NCI-H2196 (cell line): Measurements from ENCODE around the gene PF4V1.
"Not testable (repeated sequence)": the region's sequence is repeated elsewhere in the genome, so short reads cannot be mapped to it uniquely, and the experiment has no call there.

Experiments used
- DNase-seq: peaks from one replicate; lab custom pipeline; 2025; ENCODE audit not compliant: unreplicated experiment; lab: John Stamatoyannopoulos, UW

Gene PF4V1

DNA sequence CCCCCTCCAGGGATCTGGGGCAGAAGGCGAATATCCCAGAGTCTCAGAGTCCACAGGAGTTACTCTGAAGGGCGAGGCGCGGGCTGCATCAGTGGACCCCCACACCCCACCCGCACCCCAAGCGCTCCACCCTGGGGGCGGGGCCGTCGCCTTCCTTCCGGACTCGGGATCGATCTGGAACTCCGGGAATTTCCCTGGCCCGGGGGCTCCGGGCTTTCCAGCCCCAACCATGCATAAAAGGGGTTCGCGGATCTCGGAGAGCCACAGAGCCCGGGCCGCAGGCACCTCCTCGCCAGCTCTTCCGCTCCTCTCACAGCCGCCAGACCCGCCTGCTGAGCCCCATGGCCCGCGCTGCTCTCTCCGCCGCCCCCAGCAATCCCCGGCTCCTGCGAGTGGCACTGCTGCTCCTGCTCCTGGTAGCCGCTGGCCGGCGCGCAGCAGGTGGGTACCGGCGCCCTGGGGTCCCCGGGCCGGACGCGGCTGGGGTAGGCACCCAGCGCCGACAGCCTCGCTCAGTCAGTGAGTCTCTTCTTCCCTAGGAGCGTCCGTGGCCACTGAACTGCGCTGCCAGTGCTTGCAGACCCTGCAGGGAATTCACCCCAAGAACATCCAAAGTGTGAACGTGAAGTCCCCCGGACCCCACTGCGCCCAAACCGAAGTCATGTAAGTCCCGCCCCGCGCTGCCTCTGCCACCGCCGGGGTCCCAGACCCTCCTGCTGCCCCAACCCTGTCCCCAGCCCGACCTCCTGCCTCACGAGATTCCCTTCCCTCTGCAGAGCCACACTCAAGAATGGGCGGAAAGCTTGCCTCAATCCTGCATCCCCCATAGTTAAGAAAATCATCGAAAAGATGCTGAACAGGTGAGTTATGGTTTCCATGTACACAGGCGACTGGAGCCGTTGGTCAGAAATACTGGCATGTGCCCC, 16.3 kb downstream of the PF4V1 start, which contains the start of gene CXCL1:
CXCL1 (plus strand) TSS at position 264 of the 926 bp plus-strand sequence; CDS start at position 342, 78 bp downstream.
- no peak for DNase-seq

DNA sequence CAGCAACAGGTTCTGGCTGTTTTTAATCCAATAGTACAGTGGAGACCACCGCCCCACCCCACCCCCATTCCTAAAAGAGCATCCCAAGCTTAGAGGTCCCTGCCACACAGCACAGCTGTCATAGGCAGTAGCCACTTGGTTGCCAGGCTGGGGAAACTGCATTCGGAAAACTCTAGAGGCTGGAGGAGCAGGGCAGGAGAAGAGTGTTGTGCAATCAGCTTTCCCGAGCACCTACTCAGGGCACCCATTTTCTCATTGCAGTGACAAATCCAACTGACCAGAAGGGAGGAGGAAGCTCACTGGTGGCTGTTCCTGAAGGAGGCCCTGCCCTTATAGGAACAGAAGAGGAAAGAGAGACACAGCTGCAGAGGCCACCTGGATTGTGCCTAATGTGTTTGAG, 17.2 kb downstream of the PF4V1 start:
- DNase-seq: no peak

DNA sequence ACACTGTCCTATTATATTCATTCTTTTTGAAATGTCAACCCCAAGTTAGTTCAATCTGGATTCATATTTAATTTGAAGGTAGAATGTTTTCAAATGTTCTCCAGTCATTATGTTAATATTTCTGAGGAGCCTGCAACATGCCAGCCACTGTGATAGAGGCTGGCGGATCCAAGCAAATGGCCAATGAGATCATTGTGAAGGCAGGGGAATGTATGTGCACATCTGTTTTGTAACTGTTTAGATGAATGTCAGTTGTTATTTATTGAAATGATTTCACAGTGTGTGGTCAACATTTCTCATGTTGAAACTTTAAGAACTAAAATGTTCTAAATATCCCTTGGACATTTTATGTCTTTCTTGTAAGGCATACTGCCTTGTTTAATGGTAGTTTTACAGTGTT, 17.7 kb downstream of the PF4V1 start:
- DNase-seq: no peak

DNA sequence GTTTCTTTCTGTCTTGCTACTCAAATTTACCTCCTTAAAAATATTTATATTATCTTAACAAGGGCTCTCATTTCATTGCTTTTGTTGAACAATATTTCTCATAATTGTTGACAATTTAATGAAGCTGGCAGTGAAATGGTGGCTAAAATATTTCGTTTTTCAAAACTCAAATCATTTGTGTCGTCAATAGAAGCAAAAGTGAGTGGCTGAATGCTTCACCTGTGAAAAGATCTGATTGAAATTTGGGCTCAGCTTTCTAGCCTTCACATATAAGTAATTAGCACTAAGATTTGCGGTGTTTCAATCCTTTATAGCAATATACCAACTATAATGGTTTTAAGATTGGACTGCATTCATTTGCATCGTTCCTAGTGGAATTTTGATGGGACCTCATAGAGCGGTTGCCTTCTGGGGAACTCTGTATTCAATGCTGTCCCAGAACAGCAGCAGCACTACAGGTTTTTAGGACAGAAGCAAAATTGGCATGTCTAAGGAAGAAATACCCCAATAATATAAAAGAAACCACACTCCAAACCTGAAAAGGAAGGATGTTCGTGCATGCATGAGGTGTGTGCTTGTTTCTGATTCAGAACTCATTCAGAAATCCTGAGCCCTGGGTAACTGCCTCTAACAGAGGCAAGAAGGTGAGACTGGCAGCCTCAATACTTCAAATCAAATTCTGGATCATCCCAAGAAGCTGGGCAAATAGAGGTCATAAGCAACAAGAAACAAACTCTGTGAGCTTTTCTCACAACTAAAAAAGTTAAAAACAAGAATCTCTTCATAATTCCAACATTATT, 18.6 kb downstream of the PF4V1 start:
- DNase-seq: no peak

DNA sequence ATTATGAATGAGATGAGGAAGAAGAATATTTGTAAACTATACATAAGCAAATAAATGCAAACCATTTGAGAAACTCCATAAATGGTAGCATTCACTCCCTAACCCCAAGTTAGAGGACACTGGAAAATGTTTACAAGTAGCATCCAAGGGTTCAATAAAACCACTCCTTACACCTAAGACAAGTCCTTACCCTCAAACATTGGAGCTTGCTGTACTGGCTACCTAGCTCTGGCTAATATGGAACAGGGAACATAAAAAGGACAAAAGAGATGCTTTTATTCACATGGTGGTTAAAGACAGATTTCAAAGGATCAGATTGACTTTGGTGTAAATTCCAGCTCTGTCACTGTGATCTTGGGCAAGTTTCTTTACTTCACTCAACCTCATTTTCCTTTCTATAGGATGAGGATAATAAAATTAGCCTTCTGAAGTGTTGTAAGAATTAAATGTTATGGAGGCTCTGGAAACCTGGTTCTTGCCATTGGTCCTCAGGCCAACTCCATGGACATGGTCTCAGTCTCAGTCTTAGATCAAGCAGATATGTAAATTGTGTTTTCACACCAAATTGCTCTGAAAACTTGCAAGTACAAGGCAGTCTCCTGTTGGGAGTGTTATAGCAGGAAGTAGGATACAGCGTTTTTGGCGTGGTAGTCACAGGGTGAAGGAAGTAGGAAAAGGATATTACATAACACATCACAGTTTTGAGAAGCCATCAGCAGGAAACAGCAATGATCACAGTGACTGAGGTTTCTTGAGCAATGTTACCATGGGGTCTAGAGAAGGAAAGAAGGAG, 19.4 kb downstream of the PF4V1 start:
- no peak for DNase-seq

DNA sequence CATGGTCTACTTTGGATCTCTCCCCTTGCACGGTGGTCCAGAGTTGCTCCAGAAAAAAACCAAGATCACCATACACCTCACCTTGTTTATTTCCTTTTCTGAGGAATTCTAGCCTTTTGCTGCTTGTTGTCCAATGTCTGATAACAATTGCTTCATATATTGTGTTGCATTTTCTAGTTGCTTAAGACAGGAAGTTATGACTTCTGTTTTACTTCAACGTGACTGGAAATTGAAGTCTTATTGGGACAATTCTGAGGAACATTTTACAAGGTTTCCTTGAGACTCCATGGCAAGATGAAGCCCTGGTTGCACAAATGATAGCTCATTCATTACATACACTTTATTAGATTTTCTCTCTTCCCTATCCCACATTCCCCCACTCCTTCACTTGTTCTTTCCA, 21.3 kb downstream of the PF4V1 start:
- no peak for DNase-seq

DNA sequence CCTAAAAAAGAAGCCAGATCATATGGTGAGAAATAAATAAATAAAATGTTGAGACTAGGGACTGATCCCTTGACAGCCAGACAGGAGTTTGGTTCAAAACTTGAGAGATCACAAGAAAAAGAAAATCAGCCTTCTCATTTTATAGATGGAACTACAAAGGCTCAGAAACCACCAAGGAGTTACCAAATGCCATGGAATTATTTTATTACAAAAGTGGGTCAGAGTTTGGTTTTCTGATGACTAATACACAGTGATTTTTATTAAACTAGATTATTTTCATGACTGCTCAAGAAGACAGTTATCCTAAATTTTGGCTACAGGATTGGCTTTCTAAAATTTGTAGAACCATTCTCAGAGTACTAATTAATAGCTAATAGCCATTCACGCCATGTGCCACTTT, 22.3 kb downstream of the PF4V1 start:
- DNase-seq: no peak

DNA sequence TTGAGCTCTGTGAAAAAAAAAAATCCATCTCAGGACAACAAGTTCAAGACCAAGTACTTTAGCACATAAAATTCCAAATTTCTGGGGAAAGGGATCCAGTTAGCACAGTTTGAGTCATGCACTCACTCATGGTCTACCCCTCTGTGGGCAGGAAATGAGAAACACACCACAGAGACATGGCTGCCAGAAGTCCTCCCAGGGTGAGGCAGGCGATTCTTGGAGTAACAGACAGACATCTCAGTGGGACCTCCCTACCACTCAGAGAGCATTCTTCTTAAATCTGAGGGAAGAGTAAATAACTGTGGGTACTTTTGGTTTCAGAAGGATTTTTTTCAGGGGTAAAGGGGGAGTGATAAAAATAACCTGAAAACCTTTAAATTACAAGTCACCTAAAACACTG, 30.2 kb downstream of the PF4V1 start:
- DNase-seq: no peak

DNA sequence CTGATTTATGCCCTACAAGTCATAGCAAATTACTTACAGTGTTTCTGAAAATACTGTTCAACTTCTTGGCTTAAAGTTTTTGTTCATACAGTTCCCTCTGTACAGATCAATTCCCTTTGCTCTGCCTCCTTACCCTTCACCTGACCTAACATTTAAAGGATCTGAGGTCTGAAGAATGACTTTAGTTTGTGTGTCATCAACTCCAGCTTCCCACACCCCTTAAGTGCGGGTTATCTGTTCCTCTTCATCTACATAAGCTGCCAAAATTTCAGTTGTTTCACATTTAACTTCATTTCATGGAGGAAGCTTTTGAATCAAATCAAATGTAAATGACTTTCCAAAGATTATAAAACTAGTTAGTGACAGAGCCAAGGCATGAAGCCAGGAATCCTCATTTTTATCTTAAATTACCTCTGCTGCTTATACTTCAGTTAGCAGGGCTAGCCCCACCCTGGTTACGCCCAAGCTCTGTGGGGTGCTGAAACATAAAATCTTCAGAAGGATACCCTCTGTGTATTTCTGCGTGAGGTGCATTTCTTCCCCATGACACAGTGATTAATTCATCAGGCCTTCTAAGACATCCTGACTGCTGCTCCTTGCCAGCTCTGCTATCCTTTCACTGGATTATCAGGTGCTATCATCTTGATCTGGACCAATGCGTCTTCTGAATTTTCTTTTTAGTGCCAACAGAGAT, 32.6 kb downstream of the PF4V1 start:
- DNase-seq: no peak

DNA sequence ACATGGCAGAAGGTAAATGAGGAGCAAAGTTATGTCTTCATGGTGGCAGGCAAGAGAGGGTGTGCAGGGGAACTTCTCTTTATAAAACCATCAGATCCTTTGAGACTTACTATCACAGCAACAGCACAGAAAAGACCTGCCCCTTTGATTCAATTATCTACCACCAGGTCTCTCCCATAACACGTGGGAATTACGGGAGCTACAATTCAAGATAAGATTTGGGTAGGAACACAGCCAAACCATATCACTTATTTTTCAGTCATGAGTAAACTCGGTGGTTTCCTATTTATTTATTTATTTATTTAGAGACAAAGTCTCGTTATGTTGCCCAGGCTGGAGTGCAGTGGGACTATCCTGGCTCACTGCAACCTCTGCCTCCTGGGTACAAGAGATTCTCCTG, 38.2 kb downstream of the PF4V1 start:
- no peak for DNase-seq

DNA sequence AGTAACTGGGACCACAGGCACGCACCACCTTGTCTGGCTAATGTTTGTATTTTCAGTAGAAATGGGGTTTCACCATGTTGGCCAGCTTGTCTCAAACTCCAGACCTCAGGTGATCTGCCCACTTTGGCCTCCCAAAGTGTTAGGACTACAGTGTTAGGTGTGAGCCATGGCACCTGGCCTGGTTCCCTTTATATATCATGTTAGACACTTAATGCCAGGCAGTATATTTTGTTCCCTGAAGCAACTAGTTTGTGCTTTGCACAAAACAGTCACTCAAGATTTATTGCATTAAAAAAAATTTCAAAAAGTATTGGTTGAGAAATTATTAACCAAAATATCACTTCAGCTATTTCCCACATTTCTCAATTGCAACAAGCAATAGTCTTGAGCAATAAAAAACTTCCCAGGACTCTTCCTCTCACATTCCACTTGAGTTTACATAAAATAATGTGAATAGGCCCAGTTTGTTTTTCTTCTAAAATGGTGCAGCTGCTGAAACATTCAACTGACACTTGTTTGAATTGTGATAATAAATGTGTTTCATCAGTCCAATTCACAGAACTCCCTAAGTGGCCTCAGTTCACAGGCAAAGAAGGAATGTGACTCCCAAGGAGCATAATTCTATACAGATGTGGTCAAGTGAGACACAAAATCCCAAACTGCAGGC, 38.8 kb downstream of the PF4V1 start:
- DNase-seq: no peak

DNA sequence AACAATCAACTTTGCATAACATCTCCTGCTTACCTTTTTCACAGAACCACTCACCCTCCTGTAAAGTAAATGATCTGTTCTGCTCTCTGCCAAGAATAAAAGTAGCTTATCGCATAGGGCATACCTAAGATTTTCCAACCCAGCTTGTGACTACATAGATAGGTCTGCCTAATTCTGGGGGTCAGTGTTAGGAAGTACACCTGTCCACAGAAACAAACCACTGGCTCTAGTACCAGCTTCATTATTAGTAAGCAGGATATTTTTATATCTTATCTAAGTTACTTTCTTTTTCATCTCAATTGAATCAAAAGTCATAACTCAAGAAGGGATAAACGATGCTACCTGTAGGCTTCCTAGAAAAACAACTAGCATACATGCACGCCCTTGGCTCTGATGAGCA, 39.9 kb downstream of the PF4V1 start:
- no peak for DNase-seq

DNA sequence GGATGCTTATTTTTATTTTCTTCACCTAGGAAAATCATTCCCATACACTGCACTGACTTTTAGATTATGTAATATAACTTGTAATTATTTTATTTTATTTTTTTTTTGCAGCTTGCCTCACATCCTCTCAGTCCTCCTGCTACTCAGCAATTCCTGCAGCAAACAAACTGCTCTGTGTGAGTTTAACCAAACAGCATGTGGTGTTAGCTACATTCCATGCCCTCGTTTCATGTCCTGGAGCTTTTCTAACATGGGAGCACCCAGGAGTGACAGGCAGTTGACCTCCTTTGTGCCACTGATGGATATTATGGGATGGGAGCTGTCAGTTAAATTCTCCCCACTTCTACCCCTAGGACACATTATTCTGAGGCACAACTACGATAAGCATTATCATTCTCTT, 40.9 kb downstream of the PF4V1 start:
- no peak for DNase-seq

DNA sequence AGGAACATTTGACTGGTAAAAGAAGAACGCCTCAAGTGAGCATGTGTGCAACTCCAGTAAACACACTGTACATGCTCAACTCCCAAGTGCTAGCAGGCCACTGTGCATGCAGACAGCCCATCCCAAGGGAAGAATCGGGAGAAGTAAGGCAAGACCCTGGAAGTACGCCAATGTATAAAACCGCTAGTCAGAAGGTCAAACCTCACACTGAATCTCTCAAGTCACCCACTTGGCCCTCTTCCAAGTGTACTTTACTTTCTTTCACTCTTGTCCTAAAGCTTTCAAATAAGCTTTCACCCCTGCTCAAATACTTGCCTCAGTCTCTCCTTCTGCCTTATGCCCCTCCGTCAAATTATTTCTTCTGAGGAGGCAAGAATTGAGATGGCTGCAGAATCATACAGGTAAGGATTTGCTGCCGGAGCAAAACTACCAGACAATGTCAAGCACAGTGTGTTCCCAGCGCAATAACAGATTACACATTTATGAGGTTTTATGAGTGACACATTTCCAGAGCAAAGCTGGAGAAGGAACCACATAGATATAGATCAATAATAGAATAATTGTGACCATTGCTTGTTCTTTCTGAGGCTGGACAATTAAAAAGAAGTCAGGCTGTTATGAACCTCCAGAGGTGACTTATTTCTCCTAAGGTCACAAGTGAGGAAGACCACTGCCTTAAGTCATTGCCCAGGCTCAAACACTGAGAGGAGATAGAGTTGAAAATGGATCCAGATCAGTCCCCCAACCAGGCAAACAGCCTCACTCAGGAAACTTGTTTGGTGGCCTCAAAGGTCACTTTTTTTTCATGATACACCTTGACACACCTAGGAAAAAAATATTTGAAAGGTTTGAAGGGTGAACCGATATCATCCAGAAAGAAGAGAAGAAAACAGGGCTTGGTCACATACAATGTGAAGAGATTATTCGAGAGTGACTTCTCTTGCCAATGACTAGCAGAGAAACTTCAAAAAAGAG, 42.4 kb downstream of the PF4V1 start:
- DNase-seq: no peak

DNA sequence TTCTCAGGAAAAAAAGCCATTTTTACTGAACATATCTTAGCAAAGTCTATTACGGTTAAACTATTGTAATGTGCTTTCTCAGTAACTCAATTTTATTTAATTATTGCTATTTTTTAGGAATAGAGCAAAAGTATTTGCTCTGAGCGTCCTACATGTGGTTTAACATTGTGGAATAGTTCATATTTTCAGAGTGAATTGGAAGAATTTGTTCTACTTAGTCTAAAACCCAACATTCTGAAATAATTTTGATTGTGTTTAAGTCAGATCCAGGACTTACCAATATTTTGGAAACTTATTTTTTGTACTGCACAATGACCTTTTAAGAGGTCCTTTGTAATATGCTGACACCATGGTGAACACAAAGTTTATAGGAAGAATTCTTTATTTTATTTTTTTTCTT, 43.3 kb downstream of the PF4V1 start:
- no peak for DNase-seq

DNA sequence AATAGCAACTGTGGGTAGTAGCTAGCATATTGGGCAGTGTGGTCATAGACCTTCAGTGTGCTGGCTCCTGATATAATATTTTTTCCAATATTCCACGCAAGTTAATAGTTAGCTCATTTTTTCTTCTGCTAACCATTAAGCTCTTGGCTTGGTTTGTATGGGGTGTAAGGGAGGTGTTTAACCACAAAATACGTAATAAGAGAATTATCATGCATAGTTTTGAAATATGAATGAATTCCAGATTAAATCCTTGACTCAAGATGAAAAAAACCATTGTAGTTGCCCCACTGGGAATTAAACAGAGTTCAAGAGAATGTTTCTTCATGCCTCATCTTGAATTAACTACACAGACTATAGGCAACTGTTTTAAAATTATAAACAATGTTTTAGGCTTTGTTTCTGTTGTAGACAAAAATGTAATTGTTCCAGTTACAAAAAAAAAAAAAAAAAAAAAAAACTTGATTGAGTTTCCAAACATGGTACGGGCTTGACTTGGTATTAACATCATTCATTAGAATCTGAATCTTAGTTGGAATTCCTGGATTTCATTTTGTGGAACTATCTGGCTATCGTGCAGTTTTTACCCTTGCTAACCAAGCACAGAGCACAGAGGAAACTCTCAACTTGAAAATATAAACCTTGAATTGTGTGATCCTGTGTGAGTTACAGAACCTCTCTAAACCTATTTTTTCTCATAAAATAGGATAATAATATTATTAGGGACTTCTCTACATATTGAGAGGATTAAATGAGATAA, 44.5 kb downstream of the PF4V1 start:
- DNase-seq: no peak

DNA sequence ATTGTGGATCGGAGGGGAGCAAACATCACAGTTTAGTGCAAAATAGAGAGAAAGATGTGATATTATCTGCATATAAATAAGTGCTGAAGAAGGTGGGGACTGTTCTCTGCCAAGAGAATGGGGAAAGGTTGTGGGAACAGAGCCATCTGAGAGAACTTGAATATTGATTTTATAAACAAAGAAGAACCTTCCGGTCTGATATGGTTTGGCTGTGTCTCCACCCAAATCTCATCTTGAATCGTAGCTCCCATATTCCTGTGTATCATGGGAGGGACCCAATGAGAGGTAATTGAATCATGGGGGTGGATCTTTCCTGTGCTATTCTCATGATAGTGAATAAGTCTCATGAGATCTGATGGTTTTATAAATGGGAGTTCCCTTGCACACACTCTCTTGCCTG, 46.2 kb downstream of the PF4V1 start:
- not testable (repeated sequence) for DNase-seq

DNA sequence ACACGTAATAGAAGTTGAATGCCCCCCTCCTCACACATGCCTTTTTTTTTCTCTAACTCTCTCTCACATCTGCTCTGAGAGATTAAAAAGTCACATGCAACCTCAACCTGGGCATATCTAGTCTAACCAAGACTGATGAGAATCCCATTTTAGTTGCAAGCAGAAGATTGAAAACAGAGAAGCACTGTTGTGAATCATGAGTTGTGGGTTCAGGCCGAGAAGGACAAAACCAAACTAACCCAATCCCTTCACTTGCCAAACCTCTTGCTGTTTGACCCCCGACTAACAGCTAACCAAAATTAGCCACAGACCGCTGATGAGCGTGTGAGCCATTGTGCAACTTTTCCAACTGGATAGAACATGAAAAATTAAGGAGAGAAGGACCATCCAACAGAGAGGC, 47.9 kb downstream of the PF4V1 start:
- DNase-seq: no peak
